ENCODE measurements around the gene LACTBL1.

Gene LACTBL1

DNA sequence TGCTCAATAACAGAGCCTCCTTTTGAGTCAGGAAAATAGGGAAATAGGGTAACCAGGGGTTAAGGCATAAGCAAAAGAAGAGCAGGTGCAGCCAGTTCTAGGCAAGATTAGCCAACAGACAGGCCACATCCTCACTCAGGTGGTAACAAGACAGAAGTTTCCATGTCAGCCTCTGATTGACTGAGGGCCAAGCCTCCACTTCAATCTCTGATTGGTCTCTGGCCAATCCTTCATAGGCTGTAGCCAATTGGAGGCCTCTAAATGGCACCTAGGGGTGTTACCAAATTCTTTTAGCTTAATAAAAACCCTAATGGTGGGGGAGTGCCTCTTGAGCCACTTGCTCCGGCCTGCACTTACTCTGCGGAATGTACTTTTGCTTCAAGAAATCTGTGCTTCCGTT, 37.2 kb downstream of the LACTBL1 start:
- no peak for DNase-seq

GRCh38 chr1:22932803-22933470, 39.7 kb downstream of the LACTBL1 start:
- DNase-seq: no peak

DNA sequence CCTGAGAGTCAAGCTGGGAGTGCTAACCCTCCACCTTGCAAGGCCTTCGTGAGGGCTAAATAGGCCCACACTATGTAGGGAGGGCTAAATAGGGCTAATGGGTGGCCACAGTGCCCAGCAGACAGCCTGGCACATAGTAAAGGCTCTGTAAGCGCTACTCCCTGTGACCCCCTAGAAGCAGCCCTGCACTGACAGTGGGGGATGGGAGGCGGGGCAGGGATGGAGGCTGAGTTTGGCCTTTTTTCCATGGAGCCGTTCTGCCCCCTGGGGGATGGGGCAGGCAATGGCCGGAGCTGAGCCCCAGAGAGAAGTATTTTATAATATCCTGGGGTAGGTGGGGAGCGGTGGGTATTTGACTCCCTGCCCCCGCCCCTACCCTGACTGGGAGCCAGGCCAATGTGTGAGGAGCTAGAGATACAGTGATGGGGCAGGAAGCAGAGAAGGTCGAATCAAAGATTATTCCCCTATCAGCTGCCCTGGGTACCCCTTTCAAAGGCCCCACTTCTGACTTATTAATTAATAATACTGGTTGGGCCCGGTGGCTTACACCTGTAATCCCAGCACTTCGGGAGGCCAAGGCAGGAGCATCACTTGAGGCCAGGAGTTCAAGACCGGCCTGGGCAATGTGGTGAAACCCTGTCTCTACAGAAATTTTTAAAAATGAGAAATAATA, 42.3 kb downstream of the LACTBL1 start:
- no peak for DNase-seq

GRCh38 chr1:22925111-22925510, 47.6 kb downstream of the LACTBL1 start:
- DNase-seq: no peak

- no peak for DNase-seq
Observed at GRCh38 chr1:22922640-22923039, 50.0 kb downstream of the LACTBL1 start.

- DNase-seq: no peak
Observed at GRCh38 chr1:22921452-22922126, 51.1 kb downstream of the LACTBL1 start.

- DNase-seq: no peak
Observed at GRCh38 chr1:22920734-22921451, 51.8 kb downstream of the LACTBL1 start.

DNA sequence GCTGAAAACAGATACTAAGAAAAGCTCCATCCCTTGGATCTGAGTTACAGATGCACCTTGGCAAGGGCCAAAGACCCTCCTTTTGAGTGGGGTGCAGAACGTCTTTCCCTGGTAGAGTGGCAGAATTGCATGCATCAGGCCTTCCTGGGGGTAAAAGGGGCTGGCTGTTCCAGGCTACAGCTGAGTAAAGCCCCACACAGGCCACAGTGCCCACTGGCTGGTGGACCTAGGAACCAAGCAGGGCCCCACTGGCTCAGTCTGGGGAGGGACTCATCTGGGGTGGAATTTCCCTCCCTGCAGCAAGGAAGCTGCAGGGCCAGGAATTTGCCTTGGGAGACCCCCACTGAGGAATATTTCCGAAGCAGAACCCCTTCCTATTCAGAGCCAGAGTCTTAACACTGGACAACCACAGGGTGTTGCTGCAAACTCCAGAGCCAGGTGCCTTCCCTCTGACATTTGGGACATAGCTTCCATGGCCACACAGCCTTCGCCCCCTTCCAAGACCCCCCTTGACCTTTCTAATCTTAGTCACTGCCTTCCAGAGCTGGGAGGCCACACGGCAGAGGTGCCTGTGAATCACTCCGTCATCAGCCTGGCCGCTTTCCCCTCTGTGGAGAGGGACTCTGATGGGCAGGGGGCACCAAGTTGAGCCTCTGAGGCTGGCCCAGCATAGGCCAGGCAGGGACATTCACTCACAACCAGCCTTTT, 52.5 kb downstream of the LACTBL1 start:
- DNase-seq: no peak

DNA sequence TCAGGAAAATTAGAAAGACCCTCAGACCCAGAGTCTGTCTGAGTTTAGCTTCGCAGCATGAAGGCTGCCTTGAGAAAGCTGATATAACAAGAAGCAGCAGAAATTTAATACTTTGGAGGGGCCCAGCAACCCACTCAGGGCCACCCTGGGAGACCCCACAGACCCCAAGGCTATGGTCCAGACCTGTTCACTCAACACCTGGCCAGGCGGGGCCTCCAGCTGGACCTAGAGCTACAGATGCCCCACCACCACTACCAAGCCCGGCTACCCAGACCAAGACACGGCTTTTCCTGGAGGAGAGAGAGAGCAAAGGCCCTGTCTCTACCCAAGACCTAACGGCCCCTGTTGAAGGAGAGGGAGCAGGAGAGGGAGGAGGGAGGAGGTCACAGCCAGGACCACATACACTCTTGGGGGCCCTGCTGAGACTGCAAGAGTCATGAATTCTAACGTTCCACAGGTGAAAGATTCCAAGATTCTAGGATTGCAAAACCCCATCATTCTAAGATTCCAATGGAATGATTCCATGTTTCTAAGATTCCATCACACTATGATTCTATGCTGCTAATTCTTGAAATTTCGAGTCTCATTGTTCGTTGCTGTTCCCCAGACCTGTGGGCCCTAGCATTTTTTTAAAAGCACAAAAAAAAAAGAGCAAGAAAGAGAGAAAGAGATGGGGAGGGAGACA, 53.2 kb downstream of the LACTBL1 start:
- DNase-seq: no peak

DNA sequence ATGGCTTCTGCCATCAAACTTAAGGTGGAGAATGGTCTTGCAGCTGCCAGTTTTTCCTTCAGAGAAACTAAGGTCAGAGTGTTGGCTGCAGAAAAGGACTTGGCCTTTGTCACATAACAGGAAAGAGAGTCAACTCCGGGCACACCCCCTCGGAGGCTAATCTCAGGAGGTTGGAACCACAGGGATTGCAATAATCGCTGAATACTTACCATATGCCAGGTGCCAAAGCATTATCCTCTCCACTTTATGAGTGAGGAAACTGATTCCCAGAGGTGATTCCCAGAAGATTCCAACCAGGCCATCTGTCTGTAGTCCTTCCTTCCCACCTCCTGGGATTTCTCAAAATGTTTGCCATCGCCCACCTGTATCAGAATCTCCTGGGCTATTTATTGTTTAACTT, 54.0 kb downstream of the LACTBL1 start:
- DNase-seq: no peak

GRCh38 chr1:22917989-22918388, 54.7 kb downstream of the LACTBL1 start:
- DNase-seq: no peak

- no peak for DNase-seq
Observed at GRCh38 chr1:22916471-22916820, 56.2 kb downstream of the LACTBL1 start.

GRCh38 chr1:22915816-22916470, 56.7 kb downstream of the LACTBL1 start:
- DNase-seq: no peak

- no peak for DNase-seq
Observed at GRCh38 chr1:22915231-22915630, 57.4 kb downstream of the LACTBL1 start.

DNA sequence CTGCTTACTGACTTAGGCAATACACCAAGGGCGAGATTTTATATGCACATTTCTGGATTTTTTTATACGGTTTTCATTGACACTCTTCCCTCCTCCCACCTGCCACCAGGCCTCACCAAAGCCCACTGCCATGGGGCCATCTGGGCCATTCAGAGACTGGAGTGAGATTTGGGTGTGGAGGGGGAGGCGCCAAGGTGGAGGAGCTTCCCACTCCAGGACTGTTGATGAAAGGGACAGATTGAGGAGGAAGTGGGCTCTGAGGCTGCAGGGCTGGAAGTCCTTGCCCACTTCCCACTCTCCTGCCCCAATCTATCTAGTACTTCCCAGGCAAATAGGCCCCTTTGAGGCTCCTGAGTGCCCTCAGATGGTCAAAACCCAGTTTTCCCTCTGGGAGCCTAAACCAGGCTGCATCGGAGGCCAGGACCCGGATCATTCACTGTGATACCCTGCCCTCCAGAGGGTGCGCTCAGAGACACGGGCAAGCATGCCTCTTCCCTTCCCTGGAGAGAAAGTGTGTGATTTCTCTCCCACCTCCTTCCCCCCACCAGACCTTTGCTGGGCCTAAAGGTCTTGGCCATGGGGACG, 57.9 kb downstream of the LACTBL1 start:
- DNase-seq: no peak

DNA sequence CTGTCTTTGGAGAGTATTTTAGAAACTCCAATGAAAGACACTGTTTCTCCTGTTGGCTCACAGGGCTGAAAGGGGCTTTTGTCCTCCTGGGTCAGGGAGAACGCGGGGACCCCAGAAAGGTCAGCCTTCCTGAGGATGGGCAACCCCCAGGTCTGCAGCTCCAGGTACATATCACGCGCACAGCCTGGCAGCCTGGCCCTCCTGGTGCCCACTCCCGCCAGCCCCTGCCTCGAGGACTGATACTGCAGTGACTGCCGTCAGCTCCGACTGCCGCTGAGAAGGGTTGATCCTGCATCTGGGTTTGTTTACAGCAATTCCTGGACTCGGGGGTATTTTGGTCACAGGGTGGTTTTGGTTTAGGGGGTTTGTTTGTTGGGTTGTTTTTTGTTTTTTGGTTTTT, 58.5 kb downstream of the LACTBL1 start:
- DNase-seq: no peak

DNA sequence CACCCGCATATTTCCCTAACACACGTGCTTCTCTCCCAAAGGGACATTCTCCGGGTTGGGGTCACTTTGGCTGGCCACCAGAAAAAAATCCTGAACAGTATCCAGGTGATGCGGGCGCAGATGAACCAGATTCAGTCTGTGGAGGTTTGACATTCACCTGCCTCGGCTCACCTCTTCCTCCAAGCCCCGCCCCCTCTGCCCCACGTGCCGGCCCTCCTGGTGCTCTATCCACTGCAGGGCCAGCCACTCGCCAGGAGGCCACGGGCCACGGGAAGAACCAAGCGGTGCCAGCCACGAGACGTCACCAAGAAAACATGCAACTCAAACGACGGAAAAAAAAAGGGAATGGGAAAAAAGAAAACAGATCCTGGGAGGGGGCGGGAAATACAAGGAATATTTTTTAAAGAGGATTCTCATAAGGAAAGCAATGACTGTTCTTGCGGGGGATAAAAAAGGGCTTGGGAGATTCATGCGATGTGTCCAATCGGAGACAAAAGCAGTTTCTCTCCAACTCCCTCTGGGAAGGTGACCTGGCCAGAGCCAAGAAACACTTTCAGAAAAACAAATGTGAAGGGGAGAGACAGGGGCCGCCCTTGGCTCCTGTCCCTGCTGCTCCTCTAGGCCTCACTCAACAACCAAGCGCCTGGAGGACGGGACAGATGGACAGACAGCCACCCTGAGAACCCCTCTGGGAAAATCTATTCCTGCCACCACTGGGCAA, 59.1 kb downstream of the LACTBL1 start:
- DNase-seq: no peak

GRCh38 chr1:22912311-22912710, 60.4 kb downstream of the LACTBL1 start:
- no peak for DNase-seq

- DNase-seq: no peak
Observed at GRCh38 chr1:22910986-22911651, 61.5 kb downstream of the LACTBL1 start.

GRCh38 chr1:22910286-22910685, 62.4 kb downstream of the LACTBL1 start:
- no peak for DNase-seq

Measured in cortex of kidney (tissue), 1 donor.